OCI-LY3 (cell line): ENCODE measurements around the gene UBE3D.

ENCODE experiments used
- CTCF ChIP-seq: fragments of 200-600, 300-600 bp; sonication (generic); IDR thresholded peaks from 2 replicates; pipeline ENCODE4 v1.5.1; 2014; ENCODE audit warnings: antibody characterized with exemption, low read length, low read depth
- EZH2phosphoT487 ChIP-seq: fragments of 200-600 bp; shearing (Covaris generic); IDR thresholded peaks from 2 replicates; pipeline ENCODE4 v1.6.1; 2018; ENCODE audit warnings: antibody characterized with exemption, mixed run types, low read depth

- no peak for TF ChIP-seq EZH2phosphoT487
- no peak for TF ChIP-seq CTCF
Measured at GRCh38 chr6:82979657-82980056, 86.0 kb downstream of the UBE3D start.
